Erythroblast (primary cell): Measurements from ENCODE around the gene TH.

Experiments used
- GATA1 ChIP-seq: IDR thresholded peaks from 2 replicates; pipeline ENCODE4 v1.6.1; 2011; ENCODE audit warnings: low read depth, mild to moderate bottlenecking, control low read depth, low read length, moderate library complexity
- POLR2A ChIP-seq: IDR thresholded peaks from 2 replicates; pipeline ENCODE4 v1.6.1; 2011; ENCODE audit warnings: mild to moderate bottlenecking, low read length

DNA sequence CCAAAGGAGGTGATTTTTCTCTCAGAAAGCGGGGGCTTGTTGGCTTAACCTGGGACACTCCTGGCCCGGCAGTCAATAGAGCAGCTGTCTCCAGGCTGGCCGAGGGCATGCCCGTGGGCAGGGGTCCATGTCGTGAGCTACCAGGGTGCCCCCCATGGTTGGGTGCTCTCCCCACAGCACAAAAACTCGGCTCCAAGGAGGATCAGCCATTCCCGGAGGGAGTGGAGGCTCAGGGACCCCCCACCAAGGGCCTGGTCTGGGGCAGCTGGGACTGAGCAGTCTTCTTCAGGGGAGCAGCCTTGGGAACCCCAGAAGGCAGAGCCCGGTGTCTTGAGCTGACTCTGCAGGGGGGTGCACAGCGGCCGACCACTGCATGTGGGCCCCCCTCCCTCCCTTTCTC, 20.8 kb upstream of the TH start:
- no peak for TF ChIP-seq POLR2A
- TF ChIP-seq GATA1 = no peak
